Subcutaneous adipose tissue (tissue), 4 donors: ENCODE measurements around the gene CTAGE4. TPM values are rescaled to one million over a fixed set of nuclear protein-coding genes. Genes with fewer than 3 reads are reported as not detected.
"Not testable (repeated sequence)": the region's sequence is repeated elsewhere in the genome, so short reads cannot be mapped to it uniquely, and the experiment has no call there.

Experiments used
- CTCF ChIP-seq: fragments of 450-650 bp; IDR thresholded peaks from one replicate; pipeline ENCODE4 v1.5.1; 2016; ENCODE audit warnings: low read depth, mild to moderate bottlenecking, control low read depth, antibody characterized with exemption, moderate library complexity
- total RNA-seq, 4 donors: library from RNA; depleted of rRNA; stranded (reverse); fragments of >200 nt; gene quantifications; one replicate each; pipeline ENCODE4 v1.1.0, GENCODE V29; 2016

Gene CTAGE4
- 1 to 10 TPM in 3 of 4 donors, under 1 TPM in 1; 0.75 to 2.3 (median 1.6) TPM for total RNA-seq

GRCh38 chr7:144183166-144183565 lies at the start of gene CTAGE4:
TSS of gene CTAGE4 (plus strand) at chr7:144183466. CDS start at chr7:144183504, 38 bp downstream.
- TF ChIP-seq CTCF = not testable (repeated sequence)

- no peak for TF ChIP-seq CTCF
Measured at GRCh38 chr7:144134116-144134515, 49.1 kb upstream of the CTAGE4 start.

- TF ChIP-seq CTCF = no peak
Measured at GRCh38 chr7:144137501-144137900, 45.8 kb upstream of the CTAGE4 start.

- TF ChIP-seq CTCF = no peak
Measured at GRCh38 chr7:144142187-144142586, 41.1 kb upstream of the CTAGE4 start.

GRCh38 chr7:144144426-144144825 lies 38.8 kb upstream of the CTAGE4 start:
- TF ChIP-seq CTCF = no peak

GRCh38 chr7:144148224-144148827 lies 34.9 kb upstream of the CTAGE4 start:
- no peak for TF ChIP-seq CTCF

- TF ChIP-seq CTCF = no peak
Measured at GRCh38 chr7:144158861-144159260, 24.4 kb upstream of the CTAGE4 start.
